Activated naive CD8-positive, alpha-beta T cell (primary cell): Measurements from ENCODE around the gene IL9R.
"Not testable (repeated sequence)": the region's sequence is repeated elsewhere in the genome, so short reads cannot be mapped to it uniquely, and the experiment has no call there.

Experiments used
- H3K27ac Mint-ChIP-seq: one replicate; pipeline ENCODE4 v1.8.0; 2021; ENCODE audit warnings: mixed read lengths
- H3K27me3 Mint-ChIP-seq: one replicate; pipeline ENCODE4 v1.8.0; 2021; ENCODE audit warnings: mixed read lengths
- H3K36me3 Mint-ChIP-seq: one replicate; pipeline ENCODE4 v1.8.0; 2021; ENCODE audit warnings: mixed read lengths
- H3K4me1 Mint-ChIP-seq: one replicate; pipeline ENCODE4 v1.8.0; 2021; ENCODE audit warnings: low read depth, mixed read lengths
- H3K4me3 Mint-ChIP-seq: one replicate; pipeline ENCODE4 v1.8.0; 2021; ENCODE audit warnings: mild to moderate bottlenecking, mixed read lengths
- H3K9me3 Mint-ChIP-seq: one replicate; pipeline ENCODE4 v1.8.0; 2021; ENCODE audit warnings: low read depth, mixed read lengths

IL9R gene

GRCh38 chrX:156004740-156005139 is 7.2 kb downstream of the IL9R start:
- no peaks in the 10 kb centered on the region for H3K36me3 Mint-ChIP-seq
- no peaks in the 10 kb centered on the region for H3K27me3 Mint-ChIP-seq
- H3K4me1 Mint-ChIP-seq: peaks cover 2% of the 10 kb centered on the region
- no peak overlapping the region for H3K27ac Mint-ChIP-seq
- no peak overlapping the region for H3K4me3 Mint-ChIP-seq
- no peaks in the 10 kb centered on the region for H3K9me3 Mint-ChIP-seq

DNA sequence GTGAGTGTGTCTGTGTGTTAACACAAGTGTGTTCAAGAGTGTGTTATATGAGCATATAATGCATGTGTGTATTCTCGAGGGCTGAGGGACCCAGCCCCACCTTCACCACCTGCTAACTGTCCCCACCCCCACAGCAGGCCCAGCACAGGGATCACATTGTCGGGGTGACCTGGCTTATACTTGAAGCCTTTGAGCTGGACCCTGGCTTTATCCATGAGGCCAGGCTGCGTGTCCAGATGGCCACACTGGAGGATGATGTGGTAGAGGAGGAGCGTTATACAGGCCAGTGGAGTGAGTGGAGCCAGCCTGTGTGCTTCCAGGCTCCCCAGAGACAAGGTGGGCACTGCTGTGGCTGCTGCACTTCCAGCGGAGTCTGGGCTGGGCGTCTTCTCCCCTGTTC is 7.6 kb downstream of the IL9R start:
- no peaks in the 10 kb centered on the region for H3K27me3 Mint-ChIP-seq
- no peak overlapping the region for H3K4me3 Mint-ChIP-seq
- H3K9me3 Mint-ChIP-seq: no peaks in the 10 kb centered on the region
- H3K4me1 Mint-ChIP-seq: peaks cover under 1% of the 10 kb centered on the region
- H3K27ac Mint-ChIP-seq: no peak overlapping the region
- no peaks in the 10 kb centered on the region for H3K36me3 Mint-ChIP-seq

DNA sequence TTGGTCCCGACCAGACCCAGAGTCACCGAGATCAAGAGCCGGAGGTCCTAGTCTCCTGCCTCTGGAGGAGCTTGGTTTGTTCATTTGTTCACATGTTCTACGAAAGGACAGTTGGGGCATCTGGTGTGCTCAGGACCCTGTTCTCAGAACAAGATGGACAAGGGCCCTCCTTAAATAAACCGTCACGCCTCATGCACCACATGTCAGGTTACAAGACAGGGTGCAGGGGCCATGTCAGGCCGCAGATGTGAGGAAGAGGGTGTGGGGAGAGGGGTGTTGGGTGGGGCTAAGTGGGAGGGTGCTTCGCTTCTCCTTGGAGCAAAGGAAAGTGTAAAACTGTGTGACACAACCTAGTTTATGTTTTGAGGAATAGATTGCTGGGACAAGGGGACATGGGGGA is 9.0 kb downstream of the IL9R start:
- H3K4me1 Mint-ChIP-seq, H3K27ac Mint-ChIP-seq, H3K4me3 Mint-ChIP-seq, H3K9me3 Mint-ChIP-seq, H3K27me3 Mint-ChIP-seq, H3K36me3 Mint-ChIP-seq: not testable (repeated sequence)

- not testable (repeated sequence) for H3K4me1 Mint-ChIP-seq, H3K27ac Mint-ChIP-seq, H3K9me3 Mint-ChIP-seq, H3K27me3 Mint-ChIP-seq, H3K4me3 Mint-ChIP-seq, H3K36me3 Mint-ChIP-seq
Measured at GRCh38 chrX:156008379-156008778, 10.9 kb downstream of the IL9R start.

DNA sequence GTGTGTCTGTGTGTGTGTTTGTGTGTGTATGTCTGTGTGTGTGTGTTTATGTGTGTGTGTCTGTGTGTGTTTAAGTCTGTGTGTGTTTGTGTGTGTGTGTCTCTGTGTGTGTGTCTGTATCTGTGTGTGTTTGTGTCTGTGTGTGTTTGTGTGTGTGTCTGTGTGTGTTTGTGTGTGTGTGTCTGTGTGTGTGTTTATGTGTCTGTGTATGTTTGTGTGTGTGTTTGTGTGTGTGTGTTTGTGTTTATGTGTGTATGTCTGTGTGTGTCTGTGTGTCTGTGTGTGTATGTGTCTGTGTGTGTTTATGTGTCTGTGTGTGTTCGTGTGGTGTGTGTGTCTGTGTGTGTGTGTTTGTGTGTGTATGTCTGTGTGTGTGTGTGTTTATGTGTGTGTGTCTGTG is 11.4 kb downstream of the IL9R start:
- Mint-ChIP-seq H3K27ac (no peak overlapping the region), H3K9me3 (no peaks in the 10 kb centered on the region), H3K27me3 (no peaks in the 10 kb centered on the region), H3K36me3 (no peaks in the 10 kb centered on the region), H3K4me1 (no peaks in the 10 kb centered on the region), H3K4me3 (no peak overlapping the region)

- H3K27me3 Mint-ChIP-seq, H3K4me3 Mint-ChIP-seq, H3K9me3 Mint-ChIP-seq, H3K36me3 Mint-ChIP-seq, H3K27ac Mint-ChIP-seq, H3K4me1 Mint-ChIP-seq: not testable (repeated sequence)
Measured at GRCh38 chrX:156009691-156010090, 12.2 kb downstream of the IL9R start.

DNA sequence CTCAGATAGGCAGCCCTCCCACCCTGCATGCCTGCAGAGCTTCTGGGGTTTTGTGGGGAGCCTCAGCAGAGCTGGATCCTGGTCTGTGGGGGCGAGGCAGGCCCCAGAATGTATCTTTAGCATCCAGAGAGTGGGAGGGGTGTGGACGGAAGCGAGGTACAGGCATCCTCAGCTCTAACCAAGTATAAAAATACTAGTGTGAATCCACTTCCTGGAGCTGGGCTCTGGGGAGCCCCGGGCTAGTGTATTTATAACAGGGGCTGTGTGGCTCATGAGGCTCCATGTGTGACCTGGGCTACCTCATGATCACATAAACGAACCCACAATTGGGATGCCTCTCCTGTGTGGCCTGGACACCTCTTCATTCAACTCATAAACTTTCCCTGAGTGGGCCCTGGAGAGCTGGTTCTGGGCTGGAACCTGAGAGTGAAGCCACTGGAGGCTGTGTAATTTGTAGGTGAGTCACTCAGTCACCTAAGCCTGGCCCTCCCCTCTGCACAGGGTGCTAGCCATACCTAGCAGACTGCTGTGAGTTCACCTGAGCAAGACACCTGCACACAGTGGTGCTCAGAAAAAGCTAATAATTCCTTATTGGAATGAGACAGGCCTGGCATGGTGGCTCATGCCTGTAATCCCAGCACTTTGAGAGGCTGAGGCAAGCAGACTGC is 15.9 kb downstream of the IL9R start:
- not testable (repeated sequence) for H3K27me3 Mint-ChIP-seq, H3K27ac Mint-ChIP-seq, H3K36me3 Mint-ChIP-seq, H3K4me1 Mint-ChIP-seq, H3K4me3 Mint-ChIP-seq, H3K9me3 Mint-ChIP-seq

DNA sequence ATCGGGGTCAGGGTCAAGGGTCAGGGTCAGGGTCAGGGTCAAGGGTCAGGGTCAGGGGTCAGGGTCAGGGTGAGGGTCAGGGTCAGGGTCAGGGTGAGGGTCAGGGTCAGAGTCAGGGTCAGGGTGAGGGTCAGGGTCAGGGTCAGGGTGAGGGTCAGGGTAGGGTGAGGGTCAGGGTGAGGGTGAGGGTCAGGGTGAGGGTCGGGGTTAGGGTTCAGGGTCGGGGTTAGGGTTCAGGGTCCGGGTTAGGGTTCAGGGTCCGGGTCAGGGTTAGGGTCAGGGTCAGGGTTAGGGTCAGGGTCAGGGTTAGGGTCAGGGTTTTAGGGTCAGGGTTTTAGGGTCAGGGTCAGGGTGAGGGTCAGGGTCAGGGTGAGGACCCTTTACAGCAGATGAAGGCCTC is 22.4 kb downstream of the IL9R start:
- H3K36me3 Mint-ChIP-seq, H3K27ac Mint-ChIP-seq, H3K4me1 Mint-ChIP-seq, H3K9me3 Mint-ChIP-seq, H3K4me3 Mint-ChIP-seq, H3K27me3 Mint-ChIP-seq: not testable (repeated sequence)

DNA sequence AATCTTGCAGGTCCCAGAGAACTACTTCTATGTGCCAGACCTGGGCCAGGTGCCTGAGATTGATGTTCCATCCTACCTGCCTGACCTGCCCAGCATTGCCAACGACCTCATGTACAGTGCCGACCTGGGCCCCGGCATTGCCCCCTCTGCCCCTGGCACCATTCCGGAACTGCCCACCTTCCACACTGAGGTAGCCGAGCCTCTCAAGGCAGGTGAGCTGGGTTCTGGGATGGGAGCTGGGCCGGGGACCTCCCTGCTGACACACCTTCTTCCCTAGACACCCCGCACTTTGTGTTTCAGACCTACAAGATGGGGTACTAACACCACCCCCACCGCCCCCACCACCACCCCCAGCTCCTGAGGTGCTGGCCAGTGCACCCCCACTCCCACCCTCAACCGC is 25.5 kb downstream of the IL9R start:
- H3K4me1 Mint-ChIP-seq, H3K27me3 Mint-ChIP-seq, H3K27ac Mint-ChIP-seq, H3K9me3 Mint-ChIP-seq, H3K4me3 Mint-ChIP-seq, H3K36me3 Mint-ChIP-seq: not testable (repeated sequence)

DNA sequence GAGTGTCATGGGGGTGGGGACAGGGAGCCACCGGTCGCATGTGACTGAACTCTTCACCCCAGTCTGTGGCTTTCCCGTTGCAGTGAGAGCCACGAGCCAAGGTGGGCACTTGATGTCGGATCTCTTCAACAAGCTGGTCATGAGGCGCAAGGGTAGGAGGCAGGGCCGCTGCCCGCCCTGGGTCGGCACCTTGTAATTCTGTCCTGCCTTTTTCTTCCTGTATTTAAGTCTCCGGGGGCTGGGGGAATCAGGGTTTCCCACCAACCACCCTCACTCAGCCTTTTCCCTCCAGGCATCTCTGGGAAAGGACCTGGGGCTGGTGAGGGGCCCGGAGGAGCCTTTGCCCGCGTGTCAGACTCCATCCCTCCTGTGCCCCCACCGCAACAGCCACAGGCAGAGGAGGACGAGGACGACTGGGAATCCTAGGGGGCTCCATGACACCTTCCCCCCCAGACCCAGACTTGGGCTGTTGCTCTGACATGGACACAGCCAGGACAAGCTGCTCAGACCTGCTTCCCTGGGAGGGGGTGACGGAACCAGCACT is 27.5 kb downstream of the IL9R start:
- H3K4me3 Mint-ChIP-seq, H3K4me1 Mint-ChIP-seq, H3K27ac Mint-ChIP-seq, H3K36me3 Mint-ChIP-seq, H3K27me3 Mint-ChIP-seq, H3K9me3 Mint-ChIP-seq: not testable (repeated sequence)

DNA sequence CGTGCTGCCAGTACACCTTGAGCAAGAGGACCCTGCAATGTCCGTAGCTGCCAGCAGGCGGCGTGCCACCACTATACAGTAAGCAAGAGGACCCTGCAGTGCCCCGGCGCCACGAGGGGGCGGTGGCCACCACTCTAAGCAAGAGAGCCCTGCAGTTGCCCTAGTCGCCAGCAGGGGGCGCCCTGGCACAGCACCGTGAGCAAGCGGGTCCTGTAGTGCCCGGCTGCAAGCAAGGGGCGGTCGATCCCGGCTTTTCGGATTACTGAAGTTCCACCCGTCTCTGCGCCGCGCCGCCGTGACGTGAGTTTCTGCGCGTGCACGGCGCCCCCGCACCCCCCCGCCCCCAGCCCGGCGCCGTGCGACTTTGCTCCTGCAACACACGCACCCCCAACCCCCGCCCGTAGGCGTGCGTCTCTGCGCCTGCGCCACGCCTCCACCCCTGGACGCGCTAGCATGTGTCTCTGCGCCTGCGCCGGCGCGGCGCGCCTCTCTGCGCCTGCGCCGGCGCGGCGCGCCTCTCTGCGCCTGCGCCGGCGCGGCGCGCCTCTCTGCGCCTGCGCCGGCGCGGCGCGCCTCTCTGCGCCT is 31.2 kb downstream of the IL9R start:
- H3K27me3 Mint-ChIP-seq, H3K27ac Mint-ChIP-seq, H3K36me3 Mint-ChIP-seq, H3K4me1 Mint-ChIP-seq, H3K9me3 Mint-ChIP-seq, H3K4me3 Mint-ChIP-seq: not testable (repeated sequence)

GRCh38 chrX:156029296-156029695 is 31.8 kb downstream of the IL9R start:
- H3K27ac Mint-ChIP-seq, H3K36me3 Mint-ChIP-seq, H3K27me3 Mint-ChIP-seq, H3K9me3 Mint-ChIP-seq, H3K4me1 Mint-ChIP-seq, H3K4me3 Mint-ChIP-seq: not testable (repeated sequence)

- not testable (repeated sequence) for H3K27ac Mint-ChIP-seq, H3K36me3 Mint-ChIP-seq, H3K27me3 Mint-ChIP-seq, H3K4me1 Mint-ChIP-seq, H3K4me3 Mint-ChIP-seq, H3K9me3 Mint-ChIP-seq
Measured at GRCh38 chrX:156029707-156030442, 32.4 kb downstream of the IL9R start.

GRCh38 chrX:156030474-156030873 is 33.0 kb downstream of the IL9R start:
- not testable (repeated sequence) for H3K9me3 Mint-ChIP-seq, H3K4me1 Mint-ChIP-seq, H3K4me3 Mint-ChIP-seq, H3K36me3 Mint-ChIP-seq, H3K27me3 Mint-ChIP-seq, H3K27ac Mint-ChIP-seq
